Lower leg skin (tissue), 4 donors: Measurements from ENCODE around the gene DOK4. TPM values are rescaled to one million over a fixed set of nuclear protein-coding genes. Genes with fewer than 3 reads are reported as not detected.

Source experiments
- DNase-seq, 2 donors: peaks; one replicate each; pipeline ENCODE4 v3.0.0-alpha.2; 2019; ENCODE audit warnings: low spot score in 2 of 2
- H3K4me3 ChIP-seq: fragments of 200-600 bp; sonication (generic); 2 replicates; pipeline ENCODE4 v1.5.1; 2017; ENCODE audit warnings: mild to moderate bottlenecking, low read depth; ENCODE audit not compliant: poor library complexity, severe bottlenecking
- POLR2A ChIP-seq, 2 donors: fragments of 450-650 bp; IDR thresholded peaks; one replicate each; pipeline ENCODE4 v1.6.1; 2016 to 2017; ENCODE audit warnings: antibody characterized with exemption in 2 of 2, mild to moderate bottlenecking in 1 of 2, moderate library complexity in 1 of 2
- WGBS, 2 donors: methylation state at CpG; one replicate each; pipeline ENCODE4 v1.1.5; 2018; 5-methylcytosine and 5-hydroxymethylcytosine counted together
- intact Hi-C: fragments of 100-400 bp; cut with DNase I; formaldehyde crosslinking; loops from one replicate; pipeline ENCODE4 v1.15.0; 2023; ENCODE audit warnings: low total_unique reads
- total RNA-seq, 4 donors: library from RNA; depleted of rRNA; stranded (reverse); fragments of >200 nt; gene quantifications; one replicate each; pipeline ENCODE4 v1.1.0, GENCODE V29; 2016
- TF ChIP-seq, protein P1 (sequence below), 3 donors: fragments of 450-650 bp; IDR thresholded peaks; one replicate each; pipeline ENCODE4 v1.5.1; 2016; ENCODE audit warnings: antibody characterized with exemption in 3 of 3, mild to moderate bottlenecking in 3 of 3, moderate library complexity in 2 of 3

Gene DOK4
- 10 to 100 TPM; 38.9 to 60.5 (median 44.6) TPM for total RNA-seq

DNA sequence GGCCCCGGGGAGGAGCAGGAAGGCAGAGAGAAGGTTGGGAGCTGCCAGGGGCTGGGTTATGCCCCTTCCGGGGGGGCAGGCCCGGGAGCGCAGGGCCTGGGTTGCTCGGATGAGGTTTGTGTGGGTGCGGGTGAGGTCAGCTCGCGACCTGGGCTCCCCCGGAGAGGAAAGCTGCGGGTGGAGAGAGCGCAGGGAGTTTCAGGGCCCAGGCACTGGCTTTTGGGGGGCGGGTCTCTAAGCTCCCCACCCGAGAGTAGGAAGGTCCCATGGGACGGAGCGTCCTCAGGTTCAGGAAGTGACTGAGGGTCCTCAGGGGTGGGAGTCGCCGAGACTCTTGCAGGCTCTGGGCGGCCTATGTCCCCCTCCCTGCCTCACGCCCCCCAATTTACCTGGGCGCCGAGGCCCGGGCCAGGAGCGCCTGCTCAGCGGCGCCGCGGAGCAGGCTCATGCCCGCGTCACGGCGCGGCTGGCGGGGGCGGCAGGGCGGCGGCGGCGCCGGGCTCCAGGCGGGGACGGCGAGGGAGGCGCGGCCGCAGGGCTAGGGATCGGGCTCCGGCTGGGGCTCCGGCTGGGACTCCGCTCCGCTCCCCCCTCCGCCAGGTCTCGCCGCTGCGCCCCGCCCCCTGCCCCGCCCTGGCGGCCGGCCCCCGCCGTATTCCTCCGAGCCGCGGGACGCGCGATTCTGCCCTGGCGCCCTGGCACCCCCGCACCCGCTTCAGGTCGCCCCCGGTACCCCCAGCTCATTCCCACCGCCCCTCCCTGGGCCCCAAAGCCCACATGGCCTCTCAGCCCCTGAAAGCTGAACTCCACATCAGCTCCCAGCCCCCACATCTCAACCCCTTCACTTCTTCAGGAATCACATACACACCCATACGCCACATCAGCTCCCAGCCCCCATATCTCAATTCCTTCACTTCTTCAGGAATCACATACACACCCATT lies at the start of gene DOK4:
Gene DOK4, minus strand, starts transcription at position 578 of the 942 bp plus-strand sequence. CDS start 6,986 bp downstream, outside the sequence.
- DNase-seq: peak; percentile 68 to 96
- WGBS, 2 donors: 1 to 3% methylated on average over 31 to 62 of the region's 73 CpGs
- intact Hi-C loops: no loop called here
- H3K4me3 ChIP-seq: peak within 1 kb of the TSS; percentile 67
- no peak for TF ChIP-seq POLR2A (IDR thresholded peaks at IDR 0.05)
- TF ChIP-seq, protein P1, sequence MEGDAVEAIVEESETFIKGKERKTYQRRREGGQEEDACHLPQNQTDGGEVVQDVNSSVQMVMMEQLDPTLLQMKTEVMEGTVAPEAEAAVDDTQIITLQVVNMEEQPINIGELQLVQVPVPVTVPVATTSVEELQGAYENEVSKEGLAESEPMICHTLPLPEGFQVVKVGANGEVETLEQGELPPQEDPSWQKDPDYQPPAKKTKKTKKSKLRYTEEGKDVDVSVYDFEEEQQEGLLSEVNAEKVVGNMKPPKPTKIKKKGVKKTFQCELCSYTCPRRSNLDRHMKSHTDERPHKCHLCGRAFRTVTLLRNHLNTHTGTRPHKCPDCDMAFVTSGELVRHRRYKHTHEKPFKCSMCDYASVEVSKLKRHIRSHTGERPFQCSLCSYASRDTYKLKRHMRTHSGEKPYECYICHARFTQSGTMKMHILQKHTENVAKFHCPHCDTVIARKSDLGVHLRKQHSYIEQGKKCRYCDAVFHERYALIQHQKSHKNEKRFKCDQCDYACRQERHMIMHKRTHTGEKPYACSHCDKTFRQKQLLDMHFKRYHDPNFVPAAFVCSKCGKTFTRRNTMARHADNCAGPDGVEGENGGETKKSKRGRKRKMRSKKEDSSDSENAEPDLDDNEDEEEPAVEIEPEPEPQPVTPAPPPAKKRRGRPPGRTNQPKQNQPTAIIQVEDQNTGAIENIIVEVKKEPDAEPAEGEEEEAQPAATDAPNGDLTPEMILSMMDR (IDR thresholded peaks at IDR 0.05): no peak

DNA sequence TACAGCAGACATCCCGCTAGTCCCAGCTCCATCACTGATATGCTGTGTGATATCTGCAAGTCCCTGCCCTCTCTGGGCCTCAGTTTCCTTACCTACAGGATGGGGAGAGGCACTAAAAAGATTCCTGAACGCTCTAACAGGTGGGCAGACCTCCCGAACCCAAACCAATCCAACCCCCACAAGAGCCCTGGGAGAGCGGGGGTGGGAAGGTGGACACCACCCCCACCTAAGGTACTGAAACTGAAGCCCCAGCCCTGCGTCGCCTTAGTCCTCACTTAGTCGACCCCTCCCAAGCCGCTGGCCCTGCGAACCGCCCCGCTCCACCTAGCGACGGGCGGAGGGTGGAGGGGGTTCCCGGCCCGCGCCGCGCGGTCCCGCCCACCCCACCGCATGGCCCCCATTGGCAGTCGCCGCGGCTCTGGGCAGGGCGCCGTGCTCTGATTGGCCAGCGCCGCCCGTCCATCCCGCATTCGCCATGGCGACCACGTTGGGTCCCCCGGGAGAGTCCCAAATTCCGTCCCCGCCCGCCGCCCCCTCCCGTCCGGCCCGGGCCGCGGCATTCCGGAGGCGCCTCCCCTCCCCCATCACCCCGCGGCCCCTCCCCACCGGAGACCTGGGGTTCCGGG lies 49.5 kb upstream of the DOK4 start:
- 0 to 2% methylated on average over 23 to 31 of the region's 50 CpGs for WGBS, 2 donors

DNA sequence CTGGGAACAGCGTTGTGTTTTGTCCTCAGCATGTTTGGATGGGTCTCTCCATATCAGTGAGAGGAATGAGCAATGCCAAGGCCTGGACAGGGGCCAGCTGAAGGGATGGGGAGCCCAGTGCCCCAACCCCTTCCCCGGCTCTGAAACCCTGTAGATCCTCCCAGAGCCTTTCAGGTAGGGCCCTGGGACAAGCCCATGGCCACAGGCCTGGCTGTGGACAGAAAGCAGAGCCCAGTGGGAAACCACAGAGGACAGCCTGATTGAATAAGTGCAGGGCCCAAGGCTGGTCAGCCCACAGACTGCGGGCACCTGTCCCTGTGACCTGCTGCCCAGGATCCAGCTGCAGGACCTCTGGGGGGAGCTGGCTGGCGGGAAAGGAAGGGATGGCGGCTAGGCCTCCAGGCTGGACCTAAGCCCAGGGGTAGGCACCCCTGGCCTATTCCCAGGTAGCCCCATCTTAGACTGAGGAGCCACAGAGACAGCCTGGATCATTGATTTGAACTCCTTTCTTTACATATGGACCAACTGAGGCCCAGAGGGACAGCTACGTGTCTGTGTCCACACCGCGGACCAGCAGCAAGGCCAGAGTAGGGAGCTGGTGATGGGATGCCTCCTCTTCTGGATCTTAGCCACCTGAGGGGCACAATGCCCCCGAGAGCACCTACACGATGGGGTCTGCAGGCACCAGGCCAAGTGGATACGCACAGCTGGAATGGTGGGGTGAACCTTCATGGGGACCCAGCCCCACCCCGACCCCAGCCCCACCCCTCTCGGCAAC lies 48.8 kb upstream of the DOK4 start:
- DNase-seq: peak; percentile 26 to 88
- H3K4me3 ChIP-seq: no peak overlapping the region
- TF ChIP-seq POLR2A (IDR thresholded peaks at IDR 0.05): no peak
- TF ChIP-seq, protein P1 (IDR thresholded peaks at IDR 0.05): no peak
- 45 to 63% methylated on average over 9 to 11 of the region's 13 CpGs for WGBS, 2 donors
- intact Hi-C loops: no loop called here

More for the DNA sequence above, 49.5 kb upstream of the DOK4 start:
- no peak for TF ChIP-seq POLR2A (IDR thresholded peaks at IDR 0.05)
- TF ChIP-seq, protein P1 (IDR thresholded peaks at IDR 0.05): no peak
- intact Hi-C loops: no loop called here
- peak; percentile 92 to 99 for DNase-seq
- peak overlapping the region; percentile 57 for H3K4me3 ChIP-seq

DNA sequence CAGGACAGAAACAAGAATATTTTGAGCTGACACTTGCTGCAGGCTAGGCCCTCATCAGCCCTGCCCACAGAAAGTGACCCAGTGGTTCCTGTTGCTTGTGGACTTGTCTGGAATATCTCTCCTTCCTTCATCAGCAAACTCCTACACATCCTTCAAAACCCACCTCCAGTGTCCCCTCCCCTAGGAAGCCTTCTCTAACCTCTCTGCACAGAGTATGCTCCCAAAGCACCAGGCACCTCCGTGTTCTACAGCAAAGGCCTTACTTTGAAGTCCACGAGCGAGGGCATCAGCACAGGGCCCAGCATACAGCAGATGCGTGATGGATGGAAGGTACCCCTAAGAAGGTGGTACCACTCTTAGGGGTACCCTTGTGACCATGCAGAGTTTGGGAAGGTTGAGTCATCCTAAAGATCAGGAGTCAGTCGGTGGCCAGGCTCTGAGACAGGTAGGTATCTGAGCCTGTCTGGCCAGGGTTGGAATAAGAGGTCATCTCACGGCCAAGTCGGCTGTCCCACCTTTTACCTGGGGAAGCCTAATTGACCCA lies 48.1 kb upstream of the DOK4 start:
- intact Hi-C loops: no loop called here
- DNase-seq: no peak
- WGBS, 2 donors: 94 to 97% methylated on average over 7 of the region's 7 CpGs
- TF ChIP-seq POLR2A (IDR thresholded peaks at IDR 0.05): no peak
- TF ChIP-seq, protein P1 (IDR thresholded peaks at IDR 0.05): no peak
- no peak overlapping the region for H3K4me3 ChIP-seq
